GM19397 (cell line): ENCODE results near the gene ZCCHC8.
"Not testable (repeated sequence)": the region's sequence is repeated elsewhere in the genome, so short reads cannot be mapped to it uniquely, and the experiment has no call there.

Source experiments
- ATAC-seq: cut with Tn5 transposase; IDR thresholded peaks from one replicate; pipeline ENCODE4 v1.9.1; 2021; ENCODE audit warnings: mild to moderate bottlenecking, moderate library complexity; ENCODE audit not compliant: unreplicated experiment

The ZCCHC8 gene

DNA sequence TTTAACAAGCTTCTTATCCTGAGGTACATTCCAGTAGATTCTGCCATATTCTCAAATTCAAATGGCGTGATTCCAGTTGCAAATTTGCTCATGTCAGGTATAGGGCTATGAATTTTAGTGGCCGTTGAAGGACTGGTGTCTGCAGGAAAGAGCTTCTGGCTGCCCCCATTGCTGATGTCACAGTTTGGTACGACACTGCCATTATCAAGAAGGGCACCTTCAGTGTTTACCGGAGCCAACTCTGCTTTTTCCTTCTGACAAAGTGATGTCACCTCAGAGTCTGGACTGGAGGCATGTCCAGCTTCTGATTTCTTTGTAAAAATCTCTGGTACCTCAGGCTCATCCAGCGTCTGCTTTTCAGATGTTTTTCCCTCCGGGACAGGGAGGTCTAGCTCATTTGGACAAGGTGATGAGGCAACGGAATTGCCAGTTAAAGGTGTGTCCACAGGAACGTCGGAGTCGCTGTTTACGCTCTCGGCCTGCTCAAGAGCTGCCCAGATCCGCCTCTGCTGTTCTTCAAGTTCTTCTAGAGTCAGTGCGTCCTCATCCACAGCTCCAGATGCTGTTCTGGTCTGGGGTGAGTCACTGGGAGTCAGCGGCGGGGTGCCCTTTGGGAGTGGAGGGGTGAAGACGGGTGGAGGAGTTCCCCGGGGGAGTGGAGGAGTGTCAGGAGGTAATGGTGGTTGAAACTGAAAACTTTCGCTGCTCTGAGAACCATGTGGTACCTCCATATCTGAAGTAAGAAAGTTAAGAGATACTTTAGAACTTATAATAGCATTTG lies 27.0 kb downstream of the ZCCHC8 start:
- ATAC-seq = no peak

DNA sequence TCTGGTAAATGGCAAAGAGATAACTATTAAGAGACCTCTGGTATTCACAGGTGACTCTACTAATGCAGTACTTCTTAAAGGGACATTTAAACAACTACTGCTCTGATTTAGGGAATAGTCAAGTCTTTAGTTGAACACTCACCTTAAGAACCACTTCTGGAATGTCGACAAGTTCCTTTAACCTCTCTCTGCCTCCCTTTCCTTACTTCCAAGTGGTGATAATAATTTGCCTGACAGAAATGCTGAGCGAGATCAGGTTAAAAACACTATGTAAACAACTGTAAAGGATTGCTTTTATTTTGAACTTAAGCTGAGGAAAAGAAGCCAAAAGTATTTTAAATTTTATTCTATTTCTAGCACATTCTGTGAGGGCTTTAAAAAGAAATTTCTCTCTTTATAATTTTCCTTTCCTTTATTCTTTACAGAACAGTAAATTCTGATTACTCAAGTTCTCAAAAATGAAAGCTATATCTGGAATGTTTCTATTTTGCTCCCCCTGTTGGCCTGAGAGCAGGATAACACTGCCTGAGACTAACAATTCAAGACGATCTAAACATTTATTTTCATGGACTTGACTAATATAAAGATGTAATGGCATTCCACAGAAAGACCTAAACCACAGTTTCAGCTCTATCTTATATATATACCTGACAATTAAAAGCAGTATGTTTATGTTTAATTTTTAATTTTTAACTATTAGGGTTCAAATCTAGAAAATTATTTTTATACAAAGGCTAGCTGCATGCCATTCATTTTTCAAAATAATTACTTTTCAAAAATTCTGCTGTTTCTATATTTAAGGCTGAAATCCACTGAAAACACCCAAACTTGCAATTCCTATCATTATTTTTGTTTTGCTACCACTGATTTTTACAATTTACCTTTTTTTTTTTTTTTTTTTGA lies 29.2 kb downstream of the ZCCHC8 start:
- ATAC-seq = no peak

DNA sequence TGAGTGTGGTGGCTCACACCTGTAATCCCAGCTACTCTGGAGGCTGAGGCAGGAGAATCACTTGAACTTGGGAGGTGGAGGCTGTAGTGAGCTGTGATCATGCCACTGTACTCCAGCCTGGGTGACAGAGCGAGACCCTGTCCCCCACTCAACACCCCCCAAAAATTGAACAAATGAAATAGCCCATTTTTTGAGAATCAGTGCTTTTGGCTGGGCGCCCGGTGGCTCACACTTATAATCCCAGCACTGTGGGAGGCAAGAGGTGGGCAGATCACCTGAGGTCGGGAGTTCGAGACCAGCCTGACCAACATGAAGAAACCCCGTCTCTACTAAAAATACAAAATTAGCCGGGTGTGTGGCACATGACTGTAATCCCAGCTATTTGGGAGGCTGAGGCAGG lies 30.2 kb downstream of the ZCCHC8 start:
- not testable (repeated sequence) for ATAC-seq

DNA sequence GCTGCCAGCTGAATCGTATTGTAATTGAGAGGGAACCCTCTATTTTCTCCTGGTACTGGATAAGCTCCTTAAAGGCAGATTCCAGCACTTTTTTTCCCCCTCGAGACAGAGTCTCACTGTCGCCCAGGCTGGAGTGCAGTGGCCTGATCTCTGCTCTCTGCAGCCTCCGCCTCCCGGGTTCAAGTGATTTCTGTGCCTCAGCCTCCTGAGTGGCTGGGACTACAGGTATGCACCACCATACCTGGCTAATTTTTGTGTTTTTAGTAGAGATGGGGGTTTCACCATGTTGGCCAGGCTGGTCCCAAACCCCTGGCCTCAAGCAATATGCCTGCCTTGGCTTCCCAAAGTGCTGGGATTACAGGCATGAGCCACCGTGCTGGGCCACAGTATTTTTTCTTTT lies 30.9 kb downstream of the ZCCHC8 start:
- not testable (repeated sequence) for ATAC-seq

DNA sequence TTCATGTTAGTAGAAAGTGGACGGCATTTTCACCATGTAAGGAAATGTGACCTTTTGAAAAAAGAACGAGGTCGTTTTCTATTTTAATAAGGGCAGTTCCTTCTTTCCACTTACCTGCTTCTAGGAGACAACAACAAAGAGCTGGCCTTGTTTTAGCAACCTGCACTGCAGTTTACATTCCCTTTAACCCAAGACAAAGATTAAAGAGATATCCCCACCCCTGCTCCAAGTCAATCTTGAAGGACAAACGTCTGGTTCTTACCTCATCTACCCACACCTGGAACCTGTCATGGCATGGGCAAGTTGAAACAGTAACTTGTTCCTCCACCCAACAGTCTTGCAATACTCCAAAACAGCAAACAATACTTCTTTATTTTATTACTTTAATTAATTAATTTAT lies 32.7 kb downstream of the ZCCHC8 start:
- ATAC-seq = no peak

DNA sequence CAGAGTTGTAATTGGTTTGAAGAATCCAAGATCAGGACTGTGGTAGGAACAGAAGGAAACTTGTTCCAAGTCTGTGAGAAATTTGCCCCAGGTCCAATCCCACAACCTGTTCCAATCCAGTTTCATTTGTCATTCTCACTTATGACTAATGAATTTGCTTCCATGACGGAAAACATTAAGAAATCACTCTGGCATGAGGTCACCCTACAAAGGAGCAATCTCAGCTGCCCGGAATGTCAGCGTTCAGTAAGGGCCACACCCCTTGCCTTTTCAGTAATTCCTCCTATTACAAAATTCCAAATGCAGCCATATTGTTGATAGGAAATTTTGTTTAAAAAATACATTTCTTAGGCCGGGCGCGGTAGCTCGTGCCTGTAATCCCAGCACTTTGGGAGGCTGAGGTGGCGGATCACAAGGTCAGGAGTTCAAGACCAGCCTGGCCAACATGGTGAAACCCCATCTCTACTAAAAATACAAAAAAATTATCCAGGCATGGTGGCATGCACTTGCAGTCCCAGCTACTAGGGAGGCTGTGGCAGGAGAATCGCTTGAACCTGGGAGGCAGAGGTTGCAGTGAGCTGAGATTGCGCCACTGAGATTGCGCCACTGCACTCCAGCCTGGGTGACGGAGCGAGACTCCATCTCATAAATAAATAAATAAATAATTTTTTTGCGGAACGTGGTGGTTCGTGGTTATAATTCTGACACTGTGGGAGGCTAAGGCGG lies 36.3 kb downstream of the ZCCHC8 start:
- not testable (repeated sequence) for ATAC-seq

DNA sequence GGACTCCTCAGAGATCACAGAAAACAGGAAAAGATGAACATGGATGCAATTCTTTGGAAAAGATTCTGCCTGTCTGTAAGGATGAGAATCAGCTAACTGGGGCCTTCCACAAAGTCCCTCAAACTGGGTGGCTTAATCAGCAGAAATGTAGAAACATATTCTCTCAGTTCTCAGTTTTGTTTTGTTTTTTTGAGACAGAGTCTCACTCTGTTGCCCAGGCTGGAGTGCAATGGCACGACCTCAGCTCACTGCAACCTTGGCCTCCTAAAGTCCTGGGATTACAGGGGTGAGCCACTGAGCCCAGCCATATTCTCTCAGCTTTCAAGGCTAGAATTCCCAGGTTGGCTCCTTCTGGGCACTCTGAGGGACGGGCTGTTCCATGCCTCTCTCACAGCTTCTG lies 40.1 kb downstream of the ZCCHC8 start:
- ATAC-seq = no peak

DNA sequence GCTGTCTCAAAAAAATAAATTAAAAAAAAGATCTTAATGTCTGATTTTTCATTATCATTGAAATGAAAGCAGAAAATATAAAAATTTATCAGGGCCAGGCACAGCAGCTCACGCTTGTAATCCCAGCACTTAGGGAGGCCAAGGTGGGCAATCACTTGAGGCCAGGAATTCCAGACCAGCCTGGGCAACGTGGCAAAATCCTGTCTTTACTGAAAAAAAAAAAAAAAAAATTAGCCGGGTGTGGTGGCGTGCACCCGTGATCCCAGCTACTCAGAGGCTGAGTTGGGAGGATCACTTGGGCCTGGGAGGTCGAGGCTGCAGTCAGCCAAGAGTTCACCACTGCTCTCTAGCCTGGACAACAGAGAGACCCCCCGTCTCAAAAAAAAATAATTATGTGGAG lies 40.7 kb downstream of the ZCCHC8 start:
- no peak for ATAC-seq

DNA sequence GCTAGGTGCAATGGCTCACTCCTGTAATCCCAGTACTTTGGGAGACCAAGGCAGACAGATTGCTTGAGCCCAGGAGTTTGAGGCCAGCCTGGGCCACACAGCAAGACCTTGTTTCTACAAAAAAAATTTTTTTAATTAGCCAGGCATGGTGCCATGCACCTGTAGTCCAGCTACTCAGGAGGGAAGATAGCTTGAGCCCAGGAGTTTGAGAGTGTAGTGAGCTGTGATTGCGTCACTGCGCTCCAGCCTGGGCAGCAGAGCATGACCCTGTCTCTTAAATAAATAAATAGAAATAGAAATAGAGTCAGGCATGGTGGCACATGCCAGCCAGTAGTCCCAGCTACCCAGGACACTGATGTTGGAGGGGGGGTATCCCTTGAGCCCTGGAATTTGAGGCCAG lies 41.5 kb downstream of the ZCCHC8 start:
- no peak for ATAC-seq

DNA sequence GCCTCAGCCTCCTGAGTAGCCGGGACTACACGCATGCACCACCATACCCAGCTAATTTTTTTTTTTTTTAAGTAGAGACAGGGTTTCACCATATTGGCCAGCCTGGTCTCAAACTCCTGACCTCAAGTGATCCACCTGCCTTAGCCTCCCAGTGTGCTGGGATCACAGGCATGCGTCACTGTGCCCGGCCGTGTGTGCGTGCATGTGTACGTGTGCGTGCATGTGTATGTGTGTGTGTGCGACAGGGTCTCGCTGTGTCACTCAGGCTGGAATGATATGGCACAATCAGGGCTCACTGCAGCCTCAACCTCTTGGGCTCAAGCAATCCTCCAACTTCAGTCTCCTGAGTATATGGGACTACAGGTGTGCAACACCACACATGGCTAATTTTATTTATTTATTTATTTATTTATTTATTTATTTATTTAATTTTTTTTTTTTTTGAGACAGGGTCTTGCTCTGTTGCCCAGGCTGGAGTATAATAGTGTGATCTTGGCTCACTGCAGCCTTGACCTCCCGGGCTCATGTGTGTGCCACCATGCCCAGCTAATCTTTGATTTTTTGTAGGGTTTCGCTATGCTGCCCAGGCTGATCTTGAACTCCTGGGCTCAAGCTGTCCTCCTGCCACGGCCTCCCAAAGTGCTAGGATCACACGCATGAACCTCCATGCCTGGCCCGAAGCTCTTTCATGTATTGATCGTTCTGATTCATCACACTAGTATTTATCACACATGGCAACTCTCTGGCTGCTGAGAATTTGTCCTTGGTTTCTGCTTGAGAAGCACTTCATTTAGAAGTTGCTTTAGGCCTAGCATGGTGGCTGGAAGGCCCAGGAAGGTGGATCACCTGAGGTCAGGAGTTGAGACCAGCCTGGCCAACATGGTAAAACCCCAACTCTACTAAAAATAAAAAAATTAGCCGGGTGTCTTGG lies 42.4 kb downstream of the ZCCHC8 start:
- ATAC-seq = no peak

DNA sequence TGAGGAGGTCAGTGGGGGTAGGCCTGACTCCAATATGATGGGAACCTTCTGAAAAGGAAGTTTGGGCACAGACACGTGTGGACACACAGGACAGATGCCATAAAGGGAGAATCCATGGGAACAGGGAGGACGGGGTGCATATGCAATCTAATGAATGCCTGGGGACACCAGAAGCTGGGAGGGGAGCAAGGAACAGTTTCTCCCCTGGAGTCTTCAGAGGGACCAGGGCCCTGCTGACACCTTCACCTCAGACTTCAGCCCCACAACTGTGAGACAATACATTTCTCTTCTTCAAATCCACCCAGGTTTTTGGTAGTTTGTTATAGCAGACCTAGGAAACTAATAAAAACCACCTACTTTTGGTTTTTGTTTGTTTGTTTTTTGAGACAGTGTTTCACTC lies 43.1 kb downstream of the ZCCHC8 start:
- ATAC-seq = no peak

DNA sequence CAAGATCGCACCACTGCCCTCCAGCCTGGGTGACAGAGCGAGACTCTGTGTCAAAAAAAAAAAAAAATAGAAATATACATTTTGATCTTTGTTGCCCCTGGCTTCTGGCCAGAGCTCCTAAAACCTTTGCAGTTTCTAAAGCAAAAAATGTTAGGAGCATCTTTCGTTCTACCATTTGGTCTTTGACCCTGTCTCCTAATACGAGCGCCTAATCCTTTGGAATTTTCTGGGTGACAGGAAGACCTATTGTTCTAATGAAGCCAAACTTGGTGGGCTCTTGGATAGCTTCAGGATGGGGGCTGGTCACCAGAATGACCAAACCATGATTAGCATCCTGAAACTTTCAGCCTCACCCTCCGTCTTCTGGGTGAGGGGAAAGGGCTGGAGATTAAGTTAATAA lies 46.0 kb downstream of the ZCCHC8 start:
- ATAC-seq = no peak

DNA sequence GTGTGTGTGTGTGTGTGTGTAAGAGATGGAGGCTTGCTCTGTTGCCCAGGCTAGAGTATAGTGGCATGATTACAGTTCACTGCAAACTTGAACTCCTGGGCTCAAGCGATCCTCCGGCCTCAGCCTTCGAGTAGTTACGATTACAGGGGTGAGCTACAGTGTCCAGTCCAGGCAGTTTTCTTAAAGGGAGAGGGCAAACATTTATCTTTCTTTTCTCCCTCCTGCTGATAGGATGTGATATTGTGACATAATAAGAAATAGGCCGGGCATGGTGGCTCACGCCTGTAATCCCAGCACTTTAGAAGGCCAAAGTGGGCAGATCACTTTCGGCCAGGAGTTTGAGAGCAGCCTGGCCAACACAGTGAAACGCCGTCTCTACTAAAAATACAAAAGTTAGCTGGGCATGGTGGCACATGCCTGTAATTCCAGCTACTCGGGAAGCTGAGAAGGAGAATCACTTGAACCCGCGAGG lies 46.4 kb downstream of the ZCCHC8 start:
- ATAC-seq = no peak

DNA sequence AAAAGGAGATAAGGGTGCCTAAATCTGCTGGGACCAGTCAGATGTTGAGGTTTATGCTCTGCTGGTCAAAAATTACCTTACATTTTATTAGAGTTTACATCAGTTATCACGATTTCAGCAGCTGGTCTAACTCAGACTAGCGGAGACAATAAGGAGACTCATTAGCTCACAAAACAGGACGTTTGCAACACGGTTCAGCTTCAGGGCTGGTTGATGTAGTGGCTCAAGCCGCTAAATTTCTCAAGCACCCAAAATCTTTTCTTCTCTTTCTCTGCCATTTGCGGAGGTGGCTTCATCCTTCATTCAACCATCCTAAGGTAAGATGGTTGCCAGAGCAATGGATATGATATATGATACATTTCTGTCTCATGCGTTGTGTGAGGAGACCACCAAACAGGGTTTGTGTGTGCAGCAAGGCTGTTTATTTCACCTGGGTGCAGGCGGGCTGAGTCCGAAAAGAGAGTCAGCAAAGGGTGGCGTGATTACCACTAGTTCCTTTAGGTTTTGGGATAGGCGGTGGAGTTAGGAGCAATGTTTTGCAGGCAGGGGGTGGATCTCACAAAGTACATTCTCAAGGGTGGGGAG lies 47.9 kb downstream of the ZCCHC8 start:
- no peak for ATAC-seq

DNA sequence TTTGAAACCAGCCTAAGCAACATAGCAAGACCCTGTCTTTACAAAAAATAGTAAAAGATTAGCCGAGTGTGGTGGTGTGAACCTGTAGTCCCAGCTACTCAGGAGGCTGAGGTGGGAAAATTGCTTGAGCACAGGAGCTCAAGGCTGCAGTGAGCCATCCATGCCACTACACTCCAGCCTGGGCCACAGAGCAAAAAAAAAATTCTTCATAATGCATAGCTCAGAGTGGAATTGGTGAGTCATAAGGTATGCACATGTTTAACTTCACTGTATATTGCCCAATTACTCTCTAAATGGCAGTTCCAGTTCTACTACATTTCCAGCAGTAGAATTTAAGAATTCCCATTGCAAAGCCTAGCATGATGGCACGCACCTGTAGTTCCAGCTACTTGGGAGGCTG lies 51.4 kb downstream of the ZCCHC8 start:
- no peak for ATAC-seq

DNA sequence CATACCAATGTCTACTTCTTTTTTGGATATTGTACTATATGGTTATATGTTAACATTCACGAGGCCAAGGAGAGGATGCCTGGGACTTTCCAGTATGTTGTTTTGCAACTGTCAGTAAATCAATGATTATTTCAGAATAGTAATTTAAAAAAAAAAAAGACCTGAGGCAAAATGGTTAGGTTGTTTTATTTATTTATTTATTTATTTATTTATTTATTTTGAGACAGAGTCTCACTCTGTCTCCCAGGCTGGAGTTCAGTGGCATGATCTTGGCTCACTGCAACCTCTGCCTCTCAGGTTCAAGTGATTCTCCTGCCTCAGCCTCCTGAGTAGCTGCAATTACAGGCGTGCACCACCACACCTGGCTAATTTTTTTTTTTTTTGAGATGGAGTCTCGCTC lies 52.9 kb downstream of the ZCCHC8 start:
- not testable (repeated sequence) for ATAC-seq

DNA sequence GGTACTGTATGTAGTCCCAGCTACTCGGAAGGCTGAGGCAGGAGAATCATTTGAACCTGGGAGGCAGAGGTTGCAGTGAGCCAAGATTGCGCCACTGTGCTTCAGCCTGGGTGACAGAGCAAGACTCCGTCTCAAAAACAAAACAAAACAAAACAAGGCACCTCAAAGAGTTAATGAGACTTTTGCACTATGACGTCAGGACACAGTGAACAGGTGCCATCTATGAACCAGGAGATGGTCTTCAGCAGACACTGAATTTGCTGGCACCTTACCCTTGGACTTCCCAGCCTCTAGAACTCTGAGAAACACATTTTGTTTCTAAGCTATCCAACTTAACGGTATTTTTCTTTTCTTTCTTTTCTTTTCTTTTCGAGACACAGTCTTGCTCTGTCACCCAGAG lies 54.3 kb downstream of the ZCCHC8 start:
- ATAC-seq = not testable (repeated sequence)

DNA sequence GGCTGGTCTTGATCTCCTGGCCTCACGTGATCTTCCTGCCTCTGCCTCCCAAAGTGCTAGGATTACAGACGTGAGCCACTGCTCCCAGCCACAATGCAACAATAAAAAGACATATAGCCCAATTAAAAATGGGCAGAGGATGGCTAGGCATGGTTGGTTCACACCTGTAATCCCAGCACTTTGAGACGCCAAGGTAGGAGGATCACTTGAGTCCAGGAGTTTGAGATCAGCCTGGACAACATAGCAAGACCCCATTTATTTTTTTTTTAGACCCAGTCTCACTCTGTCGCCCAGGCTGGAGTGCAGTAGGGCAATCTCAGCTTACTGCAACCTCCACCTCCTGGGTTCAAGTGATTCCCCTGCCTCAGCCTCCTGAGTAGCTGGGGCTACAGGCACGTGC lies 56.7 kb downstream of the ZCCHC8 start:
- ATAC-seq = not testable (repeated sequence)

DNA sequence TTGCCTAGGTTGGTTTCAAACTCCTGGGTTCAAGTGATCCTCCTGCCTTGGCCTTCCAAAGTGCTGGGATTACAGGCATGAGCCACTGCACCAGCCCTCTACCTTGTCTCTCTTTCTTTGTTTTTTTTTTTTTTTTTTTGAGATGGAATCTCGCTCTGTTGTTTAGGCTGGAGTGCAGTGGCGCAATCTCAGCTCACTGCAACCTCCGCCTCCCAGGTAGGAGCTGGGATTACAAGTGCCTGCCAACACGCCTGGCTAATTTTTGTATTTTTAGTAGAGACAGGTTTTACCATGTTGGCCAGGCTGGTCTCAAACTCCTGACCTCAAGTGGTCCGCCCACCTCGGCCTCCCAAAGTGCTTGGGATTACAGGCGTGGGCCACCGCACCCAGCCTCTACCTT lies 61.9 kb downstream of the ZCCHC8 start:
- not testable (repeated sequence) for ATAC-seq

DNA sequence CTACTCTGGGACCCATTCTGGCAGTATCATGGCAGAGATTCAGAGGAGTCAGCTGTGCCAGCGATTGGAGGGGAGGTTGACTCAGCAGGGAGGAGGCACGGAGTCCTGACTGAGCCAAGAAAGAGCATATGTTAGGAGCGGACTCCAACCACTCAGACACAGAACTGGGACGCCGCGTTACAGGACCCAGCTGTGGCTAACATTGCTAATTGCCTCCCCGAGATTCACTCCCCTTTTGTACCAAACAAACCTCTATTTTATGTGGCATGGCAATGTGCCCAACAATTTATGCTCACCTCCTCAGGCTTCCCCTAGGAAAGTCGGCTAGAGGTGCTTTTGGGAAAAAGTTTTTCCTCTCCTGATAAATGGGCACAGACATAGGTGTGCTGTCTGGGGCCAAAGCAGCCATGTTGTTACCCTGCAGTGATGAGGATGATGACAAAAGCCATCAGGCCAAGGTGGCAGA lies 63.0 kb downstream of the ZCCHC8 start:
- ATAC-seq = no peak
